Femur (tissue), 1 donor: Measurements from ENCODE around the gene RAB6B.

Experiments
- DNase-seq: peaks from one replicate; pipeline ENCODE4 v3.0.0-alpha.2; 2017

RAB6B gene

GRCh38 chr3:133834621-133835417, 60.9 kb downstream of the RAB6B start:
- DNase-seq: no peak

- no peak for DNase-seq
Observed at GRCh38 chr3:133833880-133834620, 61.6 kb downstream of the RAB6B start.

GRCh38 chr3:133833267-133833666, 62.4 kb downstream of the RAB6B start:
- no peak for DNase-seq

- DNase-seq: no peak
Observed at GRCh38 chr3:133832802-133833144, 62.9 kb downstream of the RAB6B start.

- no peak for DNase-seq
Observed at GRCh38 chr3:133831966-133832801, 63.5 kb downstream of the RAB6B start.

- DNase-seq: no peak
Observed at GRCh38 chr3:133830071-133830470, 65.6 kb downstream of the RAB6B start.

GRCh38 chr3:133829310-133829707, 66.4 kb downstream of the RAB6B start:
- DNase-seq: no peak

GRCh38 chr3:133828576-133829309, 66.9 kb downstream of the RAB6B start:
- DNase-seq: no peak

GRCh38 chr3:133827684-133828083, 68.0 kb downstream of the RAB6B start:
- DNase-seq: no peak

GRCh38 chr3:133827136-133827535, 68.5 kb downstream of the RAB6B start:
- no peak for DNase-seq

GRCh38 chr3:133825969-133826727, 69.5 kb downstream of the RAB6B start:
- DNase-seq: no peak

GRCh38 chr3:133824961-133825485, 70.7 kb downstream of the RAB6B start:
- no peak for DNase-seq

GRCh38 chr3:133821767-133822638, 73.7 kb downstream of the RAB6B start:
- no peak for DNase-seq

- no peak for DNase-seq
Observed at GRCh38 chr3:133820889-133821675, 74.6 kb downstream of the RAB6B start.

- DNase-seq: no peak
Observed at GRCh38 chr3:133820129-133820528, 75.6 kb downstream of the RAB6B start.

GRCh38 chr3:133815386-133815785, 80.3 kb downstream of the RAB6B start:
- DNase-seq: no peak

- DNase-seq: no peak
Observed at GRCh38 chr3:133812872-133813271, 82.8 kb downstream of the RAB6B start.

- DNase-seq: peak; percentile 96
Observed at GRCh38 chr3:133805702-133806475, 89.8 kb downstream of the RAB6B start, which contains the start of gene SRPRB. SRPRB (plus strand) TSS chr3:133805815; CDS start chr3:133805849, 34 bp downstream.

GRCh38 chr3:133805384-133805701, 90.3 kb downstream of the RAB6B start:
- no peak for DNase-seq
